ENCODE results near the gene MUS81. TPM values are rescaled to one million over a fixed set of nuclear protein-coding genes. Genes with fewer than 3 reads are reported as not detected.

The MUS81 gene
- total and polyA plus RNA-seq, 10 of the 15 experiments (the other 5 are each of a cell fraction or from before 2014, with no cell fraction given) = 11.8 to 76.1 (median 48.4) TPM

- TF ChIP-seq REST (IDR thresholded peaks at IDR 0.05; ENCODE audit: low read depth, low read length) = no peak
- TF ChIP-seq NR2C1 (IDR thresholded peaks at IDR 0.05) = peak; percentile 83
- TF ChIP-seq SMC3 (IDR thresholded peaks at IDR 0.05; ENCODE audit: borderline replicate concordance, low read length) = no peak
- no peak for TF ChIP-seq RB1 (IDR thresholded peaks at IDR 0.05; ENCODE audit: borderline replicate concordance)
- no peak for TF ChIP-seq NBN (IDR thresholded peaks at IDR 0.05)
- TF ChIP-seq E2F4 (IDR thresholded peaks at IDR 0.05; ENCODE audit: low read depth, low read length) = no peak
- no peak for TF ChIP-seq SREBF1 (IDR thresholded peaks at IDR 0.05; ENCODE audit: low read length)
- no peak for TF ChIP-seq TCF12 (IDR thresholded peaks at IDR 0.05; ENCODE audit: low read depth, low read length)
- TF ChIP-seq KAT2A (conservative IDR thresholded peaks at IDR 0.05; ENCODE audit: control insufficient read depth, low read depth, low read length) = no peak
- peak; percentile 81 for TF ChIP-seq CREB1 (IDR thresholded peaks at IDR 0.05; ENCODE audit: low read depth)
- no peak for TF ChIP-seq FOXK2 (IDR thresholded peaks at IDR 0.05)
- TF ChIP-seq RUNX3 (IDR thresholded peaks at IDR 0.05; ENCODE audit: low read length) = no peak; the same call in 1 of the 2 replicates
- no peak for TF ChIP-seq WRNIP1 (IDR thresholded peaks at IDR 0.05; ENCODE audit: borderline replicate concordance, low read depth, low read length)
- TF ChIP-seq ASH2L (IDR thresholded peaks at IDR 0.05; ENCODE audit: borderline replicate concordance, low read depth) = no peak
- no peak for TF ChIP-seq ETV6 (conservative IDR thresholded peaks at IDR 0.05 in 1 of 2, IDR thresholded peaks at IDR 0.05 in 1 of 2; ENCODE audit: borderline replicate concordance in 1 of 2, low read depth in 1 of 2)
- no peak for TF ChIP-seq BMI1 (IDR thresholded peaks at IDR 0.05; ENCODE audit: borderline replicate concordance)
- TF ChIP-seq ZNF687 (IDR thresholded peaks at IDR 0.05) = peak; percentile 70
- peak; percentile 50 for TF ChIP-seq IKZF1 (conservative IDR thresholded peaks at IDR 0.05)
- TF ChIP-seq HDGF (IDR thresholded peaks at IDR 0.05) = no peak; the same call in 1 of the 2 replicates
- no peak for TF ChIP-seq EED (IDR thresholded peaks at IDR 0.05; ENCODE audit: low read depth)
- no peak for TF ChIP-seq ZBED1 (IDR thresholded peaks at IDR 0.05; ENCODE audit: borderline replicate concordance)
- TF ChIP-seq ZNF207 (IDR thresholded peaks at IDR 0.05; ENCODE audit: borderline replicate concordance) = no peak; the same call in 1 of the 2 replicates
- peak; percentile 58 for TF ChIP-seq MEF2B (IDR thresholded peaks at IDR 0.05; ENCODE audit: partially characterized antibody, poor library complexity, severe bottlenecking)
Measured at GRCh38 chr11:65833297-65834030, 26.8 kb upstream of the MUS81 start, which contains the start of gene SNX32 (continued).
